BJ (cell line): Measurements from ENCODE around the gene SHROOM1. TPM values are rescaled to one million over a fixed set of nuclear protein-coding genes. Genes with fewer than 3 reads are reported as not detected.

Source experiments
- CTCF ChIA-PET: fragments of 350-600 bp; formaldehyde crosslinking; extraction: SDS; loops from one replicate; lab custom pipeline; 2021; ENCODE audit warnings: antibody characterized with exemption, inconsistent platforms; lab: Yijun Ruan, JAX
- POLR2A ChIA-PET: fragments of 300-600 bp; sonication (Branson Sonifier 250); formaldehyde crosslinking; extraction: SDS; loops from one replicate; lab custom pipeline; 2021; ENCODE audit warnings: antibody characterized with exemption; lab: Charles Lee
- DNase-seq: peaks from one replicate; pipeline ENCODE4 v3.0.0-alpha.2; 2011; ENCODE audit warnings: low read depth
- H3K27me3 ChIP-seq: 2 replicates; pipeline ENCODE4 v1.6.0; 2011; ENCODE audit warnings: low read length; ENCODE audit not compliant: control insufficient read depth, insufficient read depth
- H3K36me3 ChIP-seq: 2 replicates; pipeline ENCODE4 v1.5.1; 2011; ENCODE audit warnings: low read length; ENCODE audit not compliant: control insufficient read depth, insufficient read depth
- H3K4me3 ChIP-seq: 2 replicates; pipeline ENCODE4 v1.5.1; 2011; ENCODE audit warnings: low read depth, mild to moderate bottlenecking, control low read depth, low read length
- CTCF ChIP-seq: IDR thresholded peaks from 2 replicates; pipeline ENCODE4 v1.5.1; 2011; ENCODE audit warnings: low read depth, mild to moderate bottlenecking, control low read depth, inconsistent platforms, low read length, moderate library complexity; ENCODE audit not compliant: insufficient read depth
- polyA plus RNA-seq: library from polyadenylated mRNA; depleted of rRNA; stranded (reverse); fragments of >200 nt; gene quantifications from 2 replicates; pipeline ENCODE4 v1.2.3, GENCODE V29; 2011

SHROOM1 gene
- polyA plus RNA-seq, 1 experiment = 8.5 TPM

- CTCF ChIA-PET = interaction anchor here (0.7 to 3.7 kb wide), 4 partner anchors 11 to 29 kb away, joined by 3 to 15 read pairs (median 8); partner anchors contain the start of genes GDF9, SHROOM1 and UQCRQ
- Histone ChIP-seq H3K4me3 (no peak overlapping the region), H3K27me3 (no peaks in the 10 kb centered on the region), H3K36me3 (no peaks in the 10 kb centered on the region)
- TF ChIP-seq CTCF = no peak
- POLR2A ChIA-PET = no interaction called here
- DNase-seq = no peak
Measured at GRCh38 chr5:132854301-132854700, 23.9 kb upstream of the SHROOM1 start.

- H3K27me3 ChIP-seq = no peaks in the 10 kb centered on the region
- TF ChIP-seq CTCF = no peak
- no peak for DNase-seq
- no peak overlapping the region for H3K4me3 ChIP-seq
- ChIA-PET POLR2A (no interaction called here), CTCF (interaction anchor here (1.2 to 3.7 kb wide), 3 partner anchors 12 to 29 kb away, joined by 3 to 15 read pairs (median 13); partner anchors contain the start of genes GDF9, SHROOM1 and UQCRQ)
- H3K36me3 ChIP-seq = no peaks in the 10 kb centered on the region
Measured at GRCh38 chr5:132853790-132854189, 23.3 kb upstream of the SHROOM1 start.

GRCh38 chr5:132853323-132853722 lies 22.9 kb upstream of the SHROOM1 start:
- H3K36me3 ChIP-seq = no peaks in the 10 kb centered on the region
- DNase-seq = no peak
- no peaks in the 10 kb centered on the region for H3K27me3 ChIP-seq
- TF ChIP-seq CTCF = no peak
- ChIA-PET CTCF (interaction anchor here (3.5 to 3.7 kb wide), 2 partner anchors 12 to 23 kb away, joined by 13 to 15 read pairs; partner anchors contain the start of genes GDF9, SHROOM1 and UQCRQ), POLR2A (no interaction called here)
- no peak overlapping the region for H3K4me3 ChIP-seq

- Histone ChIP-seq H3K36me3 (no peaks in the 10 kb centered on the region), H3K4me3 (no peak overlapping the region), H3K27me3 (no peaks in the 10 kb centered on the region)
- ChIA-PET POLR2A (no interaction called here), CTCF (interaction anchor here (1.3 to 2.6 kb wide), 4 partner anchors 9 to 30 kb away, joined by 5 to 13 read pairs (median 5); partner anchors contain the start of genes GDF9, SHROOM1 and UQCRQ)
- TF ChIP-seq CTCF = no peak
- no peak for DNase-seq
Measured at GRCh38 chr5:132850066-132850465, 19.6 kb upstream of the SHROOM1 start.

- H3K4me3 ChIP-seq = no peak overlapping the region
- ChIA-PET POLR2A (no interaction called here), CTCF (interaction anchor here (0.6 to 2.6 kb wide), 6 partner anchors 10 to 301 kb away, joined by 4 to 13 read pairs (median 4); partner anchors contain the start of genes GDF9, SHROOM1 and UQCRQ)
- H3K36me3 ChIP-seq = no peaks in the 10 kb centered on the region
- DNase-seq = no peak
- TF ChIP-seq CTCF = no peak
- H3K27me3 ChIP-seq = no peaks in the 10 kb centered on the region
Measured at GRCh38 chr5:132849347-132849746, 18.9 kb upstream of the SHROOM1 start.
